ENCODE measurements around the gene FAM131C.
"Not testable (repeated sequence)": the region's sequence is repeated elsewhere in the genome, so short reads cannot be mapped to it uniquely, and the experiment has no call there.

FAM131C gene

DNA sequence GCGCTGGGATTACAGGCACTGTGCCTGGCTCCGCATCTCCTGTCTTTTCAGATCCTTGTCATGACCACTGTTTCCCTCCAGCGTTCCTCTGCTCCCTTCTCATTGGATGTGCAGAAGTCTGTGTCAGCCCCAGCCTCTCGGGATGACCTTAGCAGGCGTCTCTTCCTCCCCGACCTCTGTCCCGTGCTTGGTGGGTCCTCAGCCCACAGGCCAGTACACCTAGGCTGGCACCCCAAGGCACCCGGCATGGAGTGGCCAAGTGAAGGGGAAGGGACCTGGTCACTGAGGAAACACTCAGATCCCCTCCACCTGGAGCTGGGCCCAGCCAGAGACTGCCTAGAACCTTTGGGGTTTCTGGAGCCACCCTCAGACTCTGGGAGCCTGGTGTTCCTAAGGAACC lies 32.3 kb downstream of the FAM131C start:
- no peak for DNase-seq (ENCODE audit: extremely low read depth in 1 of 2, low read depth in 1 of 2)

DNA sequence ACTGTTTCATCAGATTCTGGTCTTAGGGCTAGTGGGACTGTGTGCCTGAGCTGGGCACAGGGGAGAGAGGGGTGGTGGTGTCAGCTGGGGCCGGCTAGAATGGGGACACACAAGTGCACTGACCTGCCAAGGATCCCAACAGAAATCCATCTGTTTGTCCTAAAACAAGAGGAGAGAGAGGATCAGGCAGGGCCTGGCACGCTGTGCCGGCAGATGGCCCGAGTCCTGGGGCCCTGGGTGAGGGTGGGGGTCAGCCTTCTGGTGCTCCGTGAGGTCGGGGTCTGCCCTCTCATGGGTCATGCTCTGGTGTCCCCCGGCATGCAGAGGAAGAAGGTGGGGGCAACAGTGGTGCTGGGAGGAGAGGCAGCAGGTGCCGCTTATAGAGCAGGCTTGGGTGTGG lies 33.6 kb downstream of the FAM131C start:
- not testable (repeated sequence) for DNase-seq (ENCODE audit: extremely low read depth in 1 of 2, low read depth in 1 of 2)

DNA sequence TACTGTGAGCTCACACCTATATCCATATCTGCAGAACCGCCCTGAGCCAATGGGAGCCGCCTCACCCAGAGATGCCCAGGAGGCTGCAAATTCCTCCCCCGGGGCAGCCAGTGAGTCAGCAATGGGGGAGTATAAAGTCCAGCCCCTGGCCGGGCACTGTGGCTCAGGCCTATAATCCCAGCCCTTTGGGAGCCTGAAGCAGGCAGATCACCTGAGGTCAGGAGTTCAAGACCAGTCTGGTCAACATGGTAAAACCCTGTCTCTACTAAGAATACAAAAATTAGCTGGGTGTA lies 34.9 kb downstream of the FAM131C start:
- DNase-seq (ENCODE audit: extremely low read depth in 1 of 2, low read depth in 1 of 2) = no peak

DNA sequence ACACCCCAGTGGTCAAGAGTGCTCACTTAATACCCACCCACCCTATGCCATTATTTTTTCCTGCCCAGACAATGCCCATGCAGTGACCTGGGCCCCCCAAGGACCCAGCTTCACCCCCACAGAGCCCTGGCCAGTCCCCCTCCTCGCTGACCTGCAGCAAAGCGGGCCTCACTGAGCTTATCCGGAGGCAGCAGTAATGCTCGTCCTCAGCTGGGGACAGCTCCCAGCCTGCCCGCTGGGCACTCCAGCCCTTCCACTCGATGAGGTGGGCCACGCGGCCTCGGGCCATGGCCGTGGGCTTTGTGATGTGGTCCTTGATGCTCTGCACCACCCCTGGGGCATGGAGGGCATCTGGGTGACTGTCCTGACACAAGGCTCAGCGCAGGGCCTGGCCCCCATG lies 37.0 kb downstream of the FAM131C start:
- not testable (repeated sequence) for DNase-seq (ENCODE audit: extremely low read depth in 1 of 2, low read depth in 1 of 2)

DNA sequence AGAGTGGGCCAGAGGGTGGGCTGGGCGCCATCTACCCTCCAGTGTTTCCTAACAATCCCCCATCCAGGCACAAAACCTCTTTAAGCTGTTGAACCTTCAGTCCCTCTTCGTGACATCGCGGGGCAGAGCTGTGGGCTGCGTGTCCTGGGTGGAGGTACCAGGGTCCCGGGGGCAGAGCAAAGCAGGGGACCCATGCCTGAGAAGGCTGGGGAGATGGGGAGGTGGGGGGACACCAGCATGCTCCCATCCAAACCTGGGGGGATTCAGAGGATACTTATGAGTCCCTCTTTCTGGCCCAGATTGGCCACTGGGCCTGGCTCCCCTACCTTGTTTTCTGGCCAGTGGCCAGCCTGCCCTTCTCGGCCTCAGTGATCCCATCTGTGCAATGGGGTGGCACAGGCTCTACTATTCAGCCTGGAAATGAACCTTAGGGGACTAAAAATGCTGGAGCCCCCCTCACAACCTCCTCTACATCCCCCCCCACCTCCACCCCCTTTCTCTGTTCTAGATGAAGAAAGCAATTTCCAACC lies 40.3 kb downstream of the FAM131C start:
- DNase-seq (ENCODE audit: extremely low read depth in 1 of 2, low read depth in 1 of 2) = not testable (repeated sequence)

DNA sequence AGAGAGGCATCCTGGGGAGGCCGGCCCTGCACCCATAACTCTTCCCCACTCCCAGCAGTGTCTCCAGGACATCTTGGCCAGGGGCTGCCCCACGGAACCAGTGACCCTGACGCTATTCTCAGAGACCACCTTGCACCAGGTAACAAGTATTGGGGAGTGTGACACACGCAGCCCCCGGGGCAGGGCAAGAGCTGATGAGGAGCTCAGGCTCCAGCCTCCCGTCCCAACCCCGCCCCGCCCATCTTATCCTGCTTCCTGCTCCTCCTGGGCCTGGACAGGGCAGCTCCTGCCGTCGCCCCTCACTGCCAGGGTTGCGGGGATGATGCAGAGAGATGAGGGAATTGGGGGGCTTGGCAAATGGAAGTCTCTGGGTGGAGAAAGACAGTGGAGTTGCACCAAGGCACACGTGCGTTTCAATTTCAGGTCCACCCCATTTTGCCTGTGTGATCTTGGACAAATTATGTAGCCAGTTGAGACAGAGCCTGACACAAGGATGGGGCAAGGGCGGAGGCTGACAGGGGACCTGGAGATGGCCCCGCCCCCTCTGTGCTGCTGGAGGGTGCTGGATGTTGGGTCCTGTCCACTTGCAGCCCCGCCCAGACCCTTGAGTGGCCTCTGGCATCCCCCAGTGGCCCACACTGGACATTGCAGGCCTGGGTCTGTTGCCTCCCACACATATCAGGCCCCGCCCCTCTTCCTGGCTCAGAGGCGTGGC lies 40.9 kb downstream of the FAM131C start:
- DNase-seq (ENCODE audit: extremely low read depth in 1 of 2, low read depth in 1 of 2) = peak; percentile 44 to 57

DNA sequence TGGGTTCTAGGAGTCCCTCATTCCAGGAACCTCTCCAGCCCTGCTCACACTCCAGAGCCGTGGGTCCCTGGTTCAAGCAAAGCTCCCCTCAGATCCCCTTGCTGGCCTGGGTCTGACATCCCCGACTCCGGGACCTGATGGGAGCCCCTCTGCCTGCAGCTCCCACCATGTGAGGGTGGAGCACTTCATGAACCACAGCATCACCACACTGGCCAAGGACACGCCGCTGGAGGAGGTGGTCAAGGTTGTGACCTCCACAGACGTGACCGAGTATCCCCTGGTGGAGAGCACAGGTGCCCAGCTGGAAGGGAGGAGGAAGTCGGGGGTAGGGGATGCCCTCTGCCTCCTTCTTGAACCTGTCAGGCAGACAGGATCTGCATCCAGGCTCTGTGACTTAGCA lies 41.9 kb downstream of the FAM131C start:
- no peak for DNase-seq (ENCODE audit: extremely low read depth in 1 of 2, low read depth in 1 of 2)

DNA sequence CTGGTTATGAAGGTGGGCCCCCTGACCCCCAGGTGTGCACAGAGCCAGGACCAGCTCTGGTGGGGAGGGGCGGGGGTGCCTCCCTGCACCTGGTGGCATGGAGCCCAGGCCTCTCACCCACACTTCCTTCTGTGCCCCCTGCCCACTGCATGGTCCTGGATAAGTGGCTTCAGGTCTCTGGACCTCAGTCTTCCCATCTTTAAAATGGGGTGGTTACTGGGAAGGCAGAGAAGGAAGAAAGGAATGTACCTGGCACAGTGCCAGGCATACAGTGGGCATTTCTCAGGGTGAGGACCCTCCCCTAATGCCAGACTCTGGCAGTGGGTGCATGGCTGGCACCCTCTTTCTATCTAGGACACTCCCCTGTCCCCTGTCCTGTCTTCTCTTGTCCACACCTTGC lies 44.2 kb downstream of the FAM131C start:
- no peak for DNase-seq (ENCODE audit: extremely low read depth in 1 of 2, low read depth in 1 of 2)

DNA sequence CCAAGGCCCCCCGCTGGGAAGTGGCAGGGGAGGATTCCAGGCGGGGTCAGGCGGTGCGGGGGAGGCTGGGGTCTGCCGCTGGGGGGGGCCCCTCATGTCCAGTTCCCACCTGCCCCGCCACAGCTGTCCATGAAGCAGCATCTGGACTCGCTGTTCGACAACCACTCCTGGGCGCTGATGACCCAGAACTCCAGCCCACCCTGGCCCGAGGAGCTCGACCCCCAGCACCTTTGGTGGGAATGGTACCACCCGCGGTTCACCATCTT lies 44.5 kb downstream of the FAM131C start:
- DNase-seq (ENCODE audit: extremely low read depth in 1 of 2, low read depth in 1 of 2) = not testable (repeated sequence)

DNA sequence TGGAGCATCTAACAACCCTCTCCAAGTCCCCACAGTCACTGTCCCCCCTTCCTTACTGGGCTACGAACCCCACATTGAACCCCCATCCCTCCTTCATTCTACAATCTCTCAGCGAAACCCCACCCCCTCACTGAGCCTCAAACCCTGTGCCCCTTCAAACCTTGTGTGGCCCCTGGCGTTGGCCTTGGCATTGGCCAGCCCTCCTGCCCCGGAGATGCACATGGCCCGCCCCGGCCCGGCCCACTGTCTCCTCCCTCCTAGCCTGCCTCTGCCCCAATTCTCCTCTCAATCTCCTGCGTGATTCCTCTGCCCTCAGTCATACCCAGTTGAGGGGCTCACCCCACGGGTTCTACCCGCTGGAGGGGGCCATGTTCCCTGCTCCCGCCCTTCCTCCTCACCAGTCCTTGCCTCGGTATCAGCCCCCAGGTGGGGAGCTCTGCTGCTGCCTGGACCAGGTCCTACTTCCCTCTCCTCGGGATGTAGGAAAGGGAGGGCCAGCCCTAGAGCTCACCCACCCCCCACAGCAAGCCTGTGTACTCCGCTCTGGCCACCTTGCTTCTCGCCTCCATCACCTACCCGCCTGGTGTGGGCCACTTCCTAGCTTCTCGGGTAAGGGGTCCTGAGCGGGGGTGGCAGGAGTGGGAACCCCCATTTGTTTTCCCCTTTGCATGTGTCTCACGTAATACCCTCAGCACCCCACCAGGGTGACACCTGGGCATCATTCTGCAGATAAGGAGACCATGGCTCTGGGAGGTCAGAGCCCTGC lies 45.0 kb downstream of the FAM131C start:
- no peak for DNase-seq (ENCODE audit: extremely low read depth in 1 of 2, low read depth in 1 of 2)

DNA sequence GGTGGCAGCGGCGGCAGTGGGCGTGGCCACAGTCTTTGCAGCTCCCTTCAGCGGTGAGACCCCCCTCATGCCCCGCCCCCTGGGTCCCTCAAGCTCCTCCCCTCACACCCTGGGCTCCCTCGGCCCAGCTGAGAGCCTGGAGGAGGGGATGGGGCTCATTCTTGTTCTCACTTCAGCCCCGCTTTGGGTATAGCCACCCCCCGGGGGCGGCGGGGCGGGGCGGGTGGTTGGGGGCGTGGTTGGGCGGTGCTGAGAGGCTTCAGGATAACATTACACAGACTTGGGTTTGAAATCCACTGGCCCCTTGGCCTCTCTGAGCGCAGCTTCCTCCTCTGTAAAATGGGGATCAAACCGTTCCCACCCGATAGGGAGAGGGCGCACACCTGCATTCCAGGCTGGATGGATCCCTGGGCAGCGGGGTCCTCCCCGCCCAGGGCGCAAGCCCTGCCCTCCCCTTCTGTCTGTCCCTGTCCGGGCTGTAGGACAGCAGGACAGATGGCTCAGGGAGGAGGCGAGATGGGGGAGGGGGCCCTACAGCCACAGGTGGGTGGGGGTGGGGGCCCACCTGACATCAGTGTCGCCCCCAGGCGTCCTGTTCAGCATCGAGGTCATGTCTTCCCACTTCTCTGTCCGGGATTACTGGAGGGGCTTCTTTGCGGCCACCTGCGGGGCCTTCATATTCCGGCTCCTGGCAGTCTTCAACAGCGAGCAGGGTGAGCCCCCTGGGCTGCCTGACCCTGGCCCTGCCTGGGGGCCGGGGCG lies 46.5 kb downstream of the FAM131C start:
- no peak for DNase-seq (ENCODE audit: extremely low read depth in 1 of 2, low read depth in 1 of 2)

DNA sequence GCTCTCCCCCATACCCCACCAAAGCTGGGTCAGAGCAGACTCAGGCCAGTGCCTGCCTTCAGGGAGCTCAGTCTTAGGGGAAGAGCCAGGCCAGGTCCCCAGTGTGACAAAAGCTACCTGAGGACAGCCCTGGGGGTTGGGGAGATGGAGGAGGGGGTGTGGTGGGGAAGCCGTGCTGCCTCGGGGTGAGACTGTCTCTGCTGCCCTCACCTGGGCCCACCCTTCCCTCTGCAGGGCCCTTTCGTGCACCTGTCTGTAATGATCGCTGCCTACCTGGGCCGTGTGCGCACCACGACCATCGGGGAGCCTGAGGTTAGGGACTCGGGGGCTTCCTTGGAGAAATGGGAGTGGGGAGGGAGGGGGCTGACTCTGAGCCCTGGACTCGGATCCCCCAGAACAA lies 47.1 kb downstream of the FAM131C start:
- not testable (repeated sequence) for DNase-seq (ENCODE audit: extremely low read depth in 1 of 2, low read depth in 1 of 2)

DNA sequence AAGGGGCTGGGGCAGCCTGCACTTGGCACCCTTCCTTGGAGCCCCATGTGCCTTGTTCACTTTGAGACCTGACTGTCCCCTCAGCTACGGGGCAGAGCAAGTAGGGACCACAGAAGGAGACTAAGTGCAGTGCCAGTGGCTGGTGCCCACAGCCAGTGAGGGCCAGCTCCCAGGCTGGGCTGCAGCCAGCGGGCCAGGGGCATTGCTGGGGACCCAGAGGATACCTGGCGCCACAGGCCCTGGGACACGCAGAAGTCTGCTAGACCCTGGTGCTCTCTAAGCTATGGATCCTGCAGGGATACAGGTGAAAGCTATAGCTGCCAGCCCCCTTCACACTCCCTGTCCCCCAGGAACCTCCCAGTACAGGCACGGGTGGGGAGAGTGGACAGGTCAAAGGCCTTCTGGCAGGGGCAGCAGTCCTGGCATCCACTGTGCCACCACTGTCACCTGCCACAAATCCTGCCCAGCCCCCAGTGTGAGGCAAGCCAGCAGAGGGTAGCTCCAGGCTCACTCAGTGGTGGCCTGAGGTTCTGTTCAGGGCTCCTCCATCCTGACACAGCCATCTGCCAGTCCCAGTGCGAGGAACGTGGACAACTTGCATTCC lies 50.3 kb downstream of the FAM131C start:
- DNase-seq (ENCODE audit: extremely low read depth in 1 of 2, low read depth in 1 of 2) = no peak

DNA sequence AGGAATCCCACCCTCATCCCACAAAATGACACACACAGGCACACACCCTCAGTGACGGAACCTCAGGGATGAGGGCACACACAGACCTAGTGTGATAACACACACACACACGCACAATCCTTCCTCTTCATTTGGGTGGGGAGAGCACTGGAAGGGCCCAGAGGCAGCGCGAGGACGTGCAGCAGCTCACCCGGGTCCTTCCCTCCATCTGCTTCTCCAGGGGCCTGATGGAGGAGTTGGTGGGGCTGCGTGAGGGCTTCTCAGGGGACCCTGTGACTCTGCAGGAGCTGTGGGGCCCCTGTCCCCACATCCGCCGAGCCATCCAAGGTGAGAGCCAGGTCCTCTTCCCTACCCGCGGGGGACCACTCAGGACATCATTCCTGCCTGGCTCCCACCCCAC lies 51.1 kb downstream of the FAM131C start:
- no peak for DNase-seq (ENCODE audit: extremely low read depth in 1 of 2, low read depth in 1 of 2)

DNA sequence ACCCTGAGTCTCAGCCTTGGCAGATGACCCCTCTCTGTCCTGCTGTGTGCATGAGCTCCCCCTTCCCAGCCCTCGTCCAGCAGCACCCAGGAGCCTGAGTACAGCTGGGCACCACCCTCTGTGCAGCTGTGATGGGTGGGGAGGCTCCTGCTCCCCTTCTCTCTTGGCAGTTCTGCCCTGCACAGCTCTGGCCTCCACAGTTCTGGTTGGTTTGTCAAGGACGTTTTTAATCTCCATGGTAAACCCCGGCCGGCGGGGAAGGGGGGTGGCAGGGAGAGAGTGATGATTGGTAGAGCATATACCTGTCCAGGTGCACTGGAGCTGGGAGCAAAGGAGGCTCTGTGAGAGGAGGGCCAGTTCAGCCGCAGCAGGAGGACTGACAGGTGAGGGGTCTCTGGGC lies 51.8 kb downstream of the FAM131C start, which contains the start of gene CLCNKA:
TSS of gene CLCNKA (plus strand) at position 356 of the 400 bp plus-strand sequence. CDS start 584 bp downstream, outside the sequence.
- no peak for DNase-seq (ENCODE audit: extremely low read depth in 1 of 2, low read depth in 1 of 2)

DNA sequence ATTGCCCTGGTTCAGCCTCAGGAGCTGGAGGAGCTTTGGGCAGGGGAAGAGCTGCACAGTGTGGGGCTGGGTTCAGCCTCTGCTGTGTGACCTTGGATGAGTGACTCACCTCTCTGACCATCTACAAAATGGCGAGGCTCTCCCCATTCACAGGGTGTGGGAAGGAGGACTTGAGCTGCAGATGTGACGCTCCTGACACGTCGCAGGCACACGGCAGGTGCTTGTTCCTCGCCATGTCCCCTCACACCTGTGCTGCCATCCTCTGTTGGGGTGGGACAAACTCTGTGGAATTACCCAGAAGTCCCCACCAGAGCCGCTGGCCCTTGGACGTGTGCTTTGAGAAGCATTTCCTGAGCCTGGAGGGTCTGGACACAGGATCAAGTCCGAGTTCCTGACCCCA lies 52.6 kb downstream of the FAM131C start:
- DNase-seq (ENCODE audit: extremely low read depth in 1 of 2, low read depth in 1 of 2) = not testable (repeated sequence)

DNA sequence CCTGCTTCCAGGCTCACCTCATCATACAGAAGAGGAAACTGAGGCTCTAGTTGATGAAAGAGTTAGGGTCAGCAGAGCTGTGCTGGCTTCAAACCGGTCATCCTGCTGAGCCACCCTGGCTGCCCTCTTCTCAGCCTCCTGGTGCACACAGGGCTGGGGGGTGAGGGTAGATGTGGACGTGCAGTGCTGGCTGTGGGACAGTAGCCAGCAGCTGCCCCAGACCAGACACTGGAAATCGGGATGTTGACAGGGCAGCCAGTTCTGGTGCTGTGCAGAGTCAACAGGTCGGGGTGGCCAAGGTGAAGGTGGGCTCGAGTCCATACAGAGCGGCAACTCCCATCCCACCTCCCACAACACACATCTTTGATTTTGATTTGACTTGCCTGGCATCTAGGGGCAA lies 53.1 kb downstream of the FAM131C start:
- no peak for DNase-seq (ENCODE audit: extremely low read depth in 1 of 2, low read depth in 1 of 2)

DNA sequence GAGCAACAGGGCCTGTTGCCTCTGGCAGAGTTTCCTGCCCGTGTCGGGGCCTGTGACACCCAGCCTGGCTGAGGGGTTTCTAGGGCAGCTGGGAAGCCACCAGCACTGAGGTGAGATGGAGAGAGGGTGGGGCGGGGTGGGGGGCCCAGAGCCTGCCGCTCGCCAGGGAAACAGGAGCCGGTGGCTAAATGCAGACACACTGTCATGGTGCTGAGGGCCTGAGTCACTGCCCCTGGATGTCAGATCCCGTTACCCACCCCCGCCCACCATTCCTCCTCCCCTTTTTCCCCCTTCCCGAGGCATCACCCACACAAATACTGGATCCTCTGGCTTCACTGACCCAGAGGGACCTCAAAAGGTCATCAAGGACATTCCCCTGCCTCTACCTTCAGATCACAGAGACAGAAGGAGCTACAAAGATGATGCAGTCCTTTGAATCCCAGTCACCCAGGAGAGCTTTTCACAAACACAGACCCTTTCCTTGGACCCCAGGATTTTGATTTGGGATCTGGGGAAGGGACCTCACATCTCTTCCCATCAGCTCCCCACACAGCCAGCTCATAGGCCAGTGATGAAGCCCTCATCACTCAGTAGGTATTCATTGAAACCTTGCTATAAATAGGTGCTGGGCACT lies 53.7 kb downstream of the FAM131C start:
- DNase-seq (ENCODE audit: extremely low read depth in 1 of 2, low read depth in 1 of 2) = no peak

DNA sequence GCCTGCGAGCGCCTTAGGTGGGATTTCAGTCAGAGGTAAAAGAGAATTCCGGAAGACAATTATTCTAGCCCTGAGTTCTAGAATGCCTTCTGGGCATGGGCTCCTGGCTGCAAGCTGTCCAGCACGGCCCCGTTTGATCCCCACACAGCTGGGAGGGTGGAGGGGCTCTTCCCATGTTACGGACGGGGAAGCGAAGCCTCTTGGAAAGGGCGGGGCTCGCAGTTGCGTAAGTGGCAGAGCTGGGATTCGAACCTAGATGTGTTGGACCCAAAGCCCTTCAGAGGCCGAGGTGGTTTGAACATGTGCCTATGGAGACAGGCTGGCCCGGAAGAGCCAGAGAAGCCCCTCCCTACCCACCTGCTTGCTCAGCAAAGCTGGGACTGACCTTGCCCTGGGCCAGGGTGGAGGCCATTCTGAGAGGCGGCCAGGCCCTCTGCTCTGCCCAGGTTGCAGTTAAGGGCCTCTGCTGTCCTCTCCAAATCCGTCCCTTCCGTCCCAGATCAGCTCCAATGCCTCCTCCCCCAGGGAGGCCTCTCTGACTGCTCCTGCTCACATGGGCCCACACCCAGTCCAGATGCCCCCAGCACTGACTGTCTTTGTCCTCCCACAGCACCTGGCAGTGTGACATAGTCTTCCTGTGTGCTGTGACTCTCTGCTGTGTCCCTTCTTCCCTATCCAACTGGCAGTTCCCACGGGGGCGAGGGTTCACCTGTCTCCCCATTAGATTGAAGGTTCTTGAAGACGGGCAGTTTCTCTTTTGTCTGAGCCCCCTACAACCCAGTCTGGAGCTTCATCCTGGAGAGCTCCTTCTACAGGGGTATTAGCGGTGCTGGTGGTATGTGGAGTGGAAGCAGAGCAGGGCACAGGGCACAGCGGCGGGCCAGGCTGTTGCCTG lies 54.5 kb downstream of the FAM131C start:
- DNase-seq (ENCODE audit: extremely low read depth in 1 of 2, low read depth in 1 of 2) = no peak

DNA sequence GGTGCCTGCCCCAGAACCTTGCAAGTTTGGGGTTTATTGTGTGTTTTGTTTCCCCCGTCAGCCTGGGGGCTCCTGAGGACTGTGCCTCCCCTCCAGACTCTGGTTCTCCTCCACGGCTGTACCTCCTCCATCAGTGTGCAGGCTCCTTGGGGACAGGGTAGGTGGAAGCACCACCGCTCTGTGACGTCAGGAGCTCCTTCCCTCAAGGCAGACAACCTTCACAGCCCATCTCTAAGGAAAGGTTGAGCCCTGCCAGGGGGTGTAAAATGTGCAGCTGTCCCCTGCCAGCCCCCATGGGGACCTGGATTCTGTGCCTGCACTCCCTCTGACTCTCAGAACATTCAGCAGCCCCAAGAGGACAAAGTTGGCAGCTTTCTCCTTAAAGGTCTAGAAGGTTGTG lies 55.1 kb downstream of the FAM131C start:
- no peak for DNase-seq (ENCODE audit: extremely low read depth in 1 of 2, low read depth in 1 of 2)
